ENCODE measurements around the gene TMA16.
A peak's percentile ranks its signal among the peaks of the same experiment; 100 is the strongest.

TMA16 gene

DNA sequence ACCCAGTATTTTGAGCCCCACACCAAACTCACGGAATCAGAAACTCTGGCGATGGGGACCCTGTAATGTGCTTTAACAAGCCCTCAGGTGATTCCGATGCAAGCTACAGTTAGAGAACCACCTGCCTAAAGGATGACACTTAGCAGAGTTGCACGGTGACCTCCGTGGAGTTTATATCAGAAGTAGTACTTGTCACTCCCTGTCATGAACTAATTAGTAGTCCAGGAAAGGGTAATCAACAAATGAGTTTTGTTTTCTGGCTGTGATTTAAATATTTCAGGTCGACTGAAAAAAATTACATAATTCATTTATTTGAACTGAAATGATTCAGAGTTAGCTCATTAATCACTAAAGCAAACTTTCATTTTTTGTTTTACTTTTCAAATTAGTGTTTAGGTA is 56.4 kb downstream of the TMA16 start:
- TF ChIP-seq, protein P1, sequence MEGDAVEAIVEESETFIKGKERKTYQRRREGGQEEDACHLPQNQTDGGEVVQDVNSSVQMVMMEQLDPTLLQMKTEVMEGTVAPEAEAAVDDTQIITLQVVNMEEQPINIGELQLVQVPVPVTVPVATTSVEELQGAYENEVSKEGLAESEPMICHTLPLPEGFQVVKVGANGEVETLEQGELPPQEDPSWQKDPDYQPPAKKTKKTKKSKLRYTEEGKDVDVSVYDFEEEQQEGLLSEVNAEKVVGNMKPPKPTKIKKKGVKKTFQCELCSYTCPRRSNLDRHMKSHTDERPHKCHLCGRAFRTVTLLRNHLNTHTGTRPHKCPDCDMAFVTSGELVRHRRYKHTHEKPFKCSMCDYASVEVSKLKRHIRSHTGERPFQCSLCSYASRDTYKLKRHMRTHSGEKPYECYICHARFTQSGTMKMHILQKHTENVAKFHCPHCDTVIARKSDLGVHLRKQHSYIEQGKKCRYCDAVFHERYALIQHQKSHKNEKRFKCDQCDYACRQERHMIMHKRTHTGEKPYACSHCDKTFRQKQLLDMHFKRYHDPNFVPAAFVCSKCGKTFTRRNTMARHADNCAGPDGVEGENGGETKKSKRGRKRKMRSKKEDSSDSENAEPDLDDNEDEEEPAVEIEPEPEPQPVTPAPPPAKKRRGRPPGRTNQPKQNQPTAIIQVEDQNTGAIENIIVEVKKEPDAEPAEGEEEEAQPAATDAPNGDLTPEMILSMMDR (conservative IDR thresholded peaks at IDR 0.05) = no peak
- no peak overlapping the region for H3K27ac ChIP-seq

DNA sequence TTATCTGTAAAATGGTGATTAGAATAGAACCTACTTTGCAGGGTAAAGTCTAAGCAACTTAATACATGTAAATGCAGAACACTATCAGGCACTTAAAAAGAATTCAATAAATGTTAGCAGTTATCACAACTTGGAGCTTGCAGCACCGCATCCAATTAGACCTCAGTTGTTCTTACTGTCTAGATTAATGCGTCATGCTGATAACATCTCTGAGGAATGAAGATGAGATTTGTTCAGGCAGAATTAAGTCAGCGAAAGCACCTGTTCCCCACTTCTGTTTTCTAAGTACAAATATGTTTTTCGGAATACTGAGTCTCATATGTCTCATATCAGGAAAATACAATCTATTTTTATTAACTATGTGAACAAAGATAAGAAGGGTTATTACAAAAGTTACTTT is 58.7 kb downstream of the TMA16 start:
- H3K27ac ChIP-seq = no peak overlapping the region
- TF ChIP-seq, protein P1 (conservative IDR thresholded peaks at IDR 0.05) = no peak

DNA sequence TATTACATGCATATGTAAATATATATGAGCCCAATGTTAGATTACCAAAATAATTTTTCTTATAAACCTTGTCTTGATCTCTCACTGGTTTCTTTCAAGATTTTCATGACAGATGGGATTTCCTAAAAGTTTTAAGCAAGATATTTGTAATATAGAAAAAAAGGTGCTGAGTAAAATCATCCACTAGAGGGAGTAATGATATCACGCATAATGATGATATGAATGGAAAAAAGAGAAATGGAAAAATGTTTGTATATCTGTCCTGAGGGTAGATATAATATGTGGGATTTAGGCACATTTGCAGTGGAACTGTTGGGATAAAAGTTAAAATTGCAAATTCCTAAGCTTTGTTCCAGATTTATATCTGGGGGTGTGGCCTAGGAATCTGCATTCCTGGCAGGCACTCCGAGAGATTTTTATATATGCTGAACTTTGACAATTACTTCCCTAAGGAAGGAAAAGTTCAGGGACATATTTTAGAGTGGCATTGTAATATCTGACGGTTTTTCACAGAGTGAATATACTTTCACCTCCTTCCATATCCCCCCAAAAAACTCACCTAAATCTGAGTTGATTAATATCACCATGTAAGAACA is 60.5 kb downstream of the TMA16 start:
- TF ChIP-seq, protein P1 (conservative IDR thresholded peaks at IDR 0.05) = peak; percentile 91
- H3K27ac ChIP-seq = no peak overlapping the region

DNA sequence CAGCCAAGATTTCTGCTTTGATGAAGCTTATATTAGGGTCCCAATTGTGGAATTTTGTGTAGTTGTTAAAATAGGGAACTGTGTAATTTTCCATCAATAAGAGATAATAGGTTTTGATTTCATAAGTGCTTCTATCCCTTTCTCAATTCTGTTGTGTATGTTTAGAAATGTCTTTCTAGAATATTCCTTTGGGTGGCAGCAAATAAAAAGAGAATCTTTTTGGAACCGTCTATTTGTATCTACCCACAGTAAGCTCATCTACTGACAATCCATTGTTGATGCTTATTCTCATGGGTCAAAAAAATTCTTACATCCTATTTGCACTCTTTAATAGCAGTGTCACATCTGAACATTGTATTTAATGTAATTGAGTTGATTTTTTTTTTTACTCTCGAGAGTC is 61.7 kb downstream of the TMA16 start:
- no peak overlapping the region for H3K27ac ChIP-seq
- TF ChIP-seq, protein P1 (conservative IDR thresholded peaks at IDR 0.05) = peak; percentile 57

DNA sequence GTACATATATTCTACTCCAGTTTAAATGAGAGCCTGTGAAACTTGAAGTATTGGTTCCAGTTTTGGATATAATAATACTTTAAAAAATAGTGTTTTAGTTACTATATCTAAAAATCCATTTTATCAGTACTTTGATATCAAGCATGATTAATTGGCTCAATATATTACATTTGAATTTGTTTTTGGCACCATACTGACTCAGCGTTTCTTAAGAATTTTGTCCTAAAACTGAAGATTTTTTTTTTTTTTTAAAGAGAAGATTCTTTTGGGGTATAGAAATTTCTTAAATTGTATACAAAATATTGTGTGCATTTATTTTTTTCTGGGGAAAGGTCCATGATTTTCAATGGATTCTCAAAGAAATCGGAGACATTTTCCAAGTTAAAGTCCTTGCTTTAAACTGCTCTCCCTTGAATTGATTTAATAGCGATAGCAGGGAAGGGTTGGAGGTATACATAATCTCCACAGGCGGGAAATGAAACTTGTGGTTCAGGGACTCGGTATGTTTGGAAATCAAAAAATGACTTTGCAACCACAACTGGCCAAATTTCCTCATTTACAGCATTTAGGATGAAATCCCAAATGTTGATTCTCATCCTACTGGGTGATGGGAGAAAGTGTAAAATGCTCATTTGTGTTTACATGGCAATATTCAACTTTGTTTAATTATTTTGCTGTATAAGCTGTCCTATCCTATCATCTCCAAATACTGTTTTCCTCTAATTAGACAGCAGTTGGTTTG is 62.3 kb downstream of the TMA16 start:
- TF ChIP-seq, protein P1 (conservative IDR thresholded peaks at IDR 0.05) = no peak
- H3K27ac ChIP-seq = no peak overlapping the region

DNA sequence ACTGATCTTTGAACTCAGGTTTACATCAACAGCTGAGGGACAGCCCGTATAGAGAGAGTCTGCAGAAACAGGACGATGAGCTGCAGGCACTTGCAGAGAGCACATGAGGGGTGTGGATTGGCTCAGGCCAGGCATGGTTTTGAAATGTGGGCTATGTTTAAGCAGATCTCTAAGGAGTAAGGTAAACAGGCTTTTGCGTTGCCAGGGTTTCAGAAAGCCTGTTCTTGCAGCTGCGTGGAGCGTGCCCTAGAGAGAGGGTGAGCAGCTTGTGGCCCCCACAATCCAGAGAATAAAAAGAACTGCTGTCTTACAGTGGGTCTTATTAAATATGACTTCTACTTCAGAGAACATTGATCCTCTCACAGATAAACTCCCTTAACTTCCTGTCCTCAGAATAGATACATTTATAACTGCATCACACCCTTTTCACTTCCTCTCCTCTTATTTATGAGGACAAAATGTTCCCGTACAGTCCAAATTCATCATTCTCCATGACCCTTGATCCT is 64.1 kb downstream of the TMA16 start:
- H3K27ac ChIP-seq = no peak overlapping the region
- TF ChIP-seq, protein P1 (conservative IDR thresholded peaks at IDR 0.05) = no peak

DNA sequence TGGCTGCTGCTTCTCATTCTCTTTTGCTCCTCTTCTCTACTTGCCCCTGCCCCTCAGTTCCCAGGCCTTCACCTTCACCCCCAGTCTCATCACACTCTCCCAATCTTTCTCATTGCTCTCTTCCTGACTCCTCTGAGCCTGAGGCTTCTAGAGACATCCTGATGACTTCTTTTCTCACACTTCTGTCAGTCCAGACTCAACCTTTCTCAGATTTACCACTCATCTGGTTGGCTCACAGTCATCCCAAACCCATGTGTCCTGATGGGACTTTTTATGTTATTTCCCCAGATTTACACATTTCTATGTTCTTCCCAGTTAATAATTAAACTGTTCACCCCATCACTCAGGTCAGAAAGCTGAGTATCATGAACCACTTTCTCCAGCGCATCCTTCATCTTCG is 68.0 kb downstream of the TMA16 start:
- TF ChIP-seq, protein P1 (conservative IDR thresholded peaks at IDR 0.05) = no peak
- no peak overlapping the region for H3K27ac ChIP-seq
